Stimulated activated CD8-positive, alpha-beta memory T cell treated with anti-CD3 and anti-CD28 coated beads, Interleukin-15, amount 100 ng/mL, for 24 hours (primary cell): ENCODE data around the gene CNKSR2.
A peak's percentile ranks its signal among the peaks of the same experiment; 100 is the strongest.

Experiments
- DNase-seq: peaks from one replicate; pipeline ENCODE4 v3.0.0-alpha.2; 2020; ENCODE audit warnings: low read depth

Gene CNKSR2

GRCh38 chrX:21374163-21374993 is at the start of gene CNKSR2:
Gene CNKSR2, plus strand, starts transcription at chrX:21374418. Its CDS starts 480 bp downstream, at chrX:21374898.
- peak; percentile 41 for DNase-seq

- no peak for DNase-seq
Measured at GRCh38 chrX:21354725-21355124, 19.5 kb upstream of the CNKSR2 start.

- no peak for DNase-seq
Measured at GRCh38 chrX:21355831-21356230, 18.4 kb upstream of the CNKSR2 start.

- DNase-seq: no peak
Measured at GRCh38 chrX:21369613-21370012, 4.6 kb upstream of the CNKSR2 start.

- no peak for DNase-seq
Measured at GRCh38 chrX:21373001-21373400, 1.2 kb upstream of the CNKSR2 start.

- DNase-seq: peak; percentile 0
Measured at GRCh38 chrX:21373637-21374162, 518 bp upstream of the CNKSR2 start.

GRCh38 chrX:21374994-21375707 is 933 bp downstream of the CNKSR2 start:
- no peak for DNase-seq

GRCh38 chrX:21375708-21376009 is 1.4 kb downstream of the CNKSR2 start:
- no peak for DNase-seq

- no peak for DNase-seq
Measured at GRCh38 chrX:21376636-21377035, 2.4 kb downstream of the CNKSR2 start.

GRCh38 chrX:21379991-21380390 is 5.8 kb downstream of the CNKSR2 start:
- DNase-seq: no peak

- DNase-seq: no peak
Measured at GRCh38 chrX:21382715-21383114, 8.5 kb downstream of the CNKSR2 start.

- no peak for DNase-seq
Measured at GRCh38 chrX:21383546-21383945, 9.3 kb downstream of the CNKSR2 start.

- DNase-seq: no peak
Measured at GRCh38 chrX:21384178-21384577, 10.0 kb downstream of the CNKSR2 start.

- no peak for DNase-seq
Measured at GRCh38 chrX:21394792-21395191, 20.6 kb downstream of the CNKSR2 start.

GRCh38 chrX:21398426-21398825 is 24.2 kb downstream of the CNKSR2 start:
- DNase-seq: no peak

GRCh38 chrX:21400408-21401121 is 26.3 kb downstream of the CNKSR2 start:
- no peak for DNase-seq

GRCh38 chrX:21408307-21408706 is 34.1 kb downstream of the CNKSR2 start:
- DNase-seq: no peak

GRCh38 chrX:21408788-21409187 is 34.6 kb downstream of the CNKSR2 start:
- DNase-seq: no peak

GRCh38 chrX:21412029-21412428 is 37.8 kb downstream of the CNKSR2 start:
- DNase-seq: no peak

GRCh38 chrX:21412883-21413282 is 38.7 kb downstream of the CNKSR2 start:
- DNase-seq: no peak

GRCh38 chrX:21427086-21427485 is 52.9 kb downstream of the CNKSR2 start:
- DNase-seq: no peak

- no peak for DNase-seq
Measured at GRCh38 chrX:21437036-21437435, 62.8 kb downstream of the CNKSR2 start.

GRCh38 chrX:21438792-21439191 is 64.6 kb downstream of the CNKSR2 start:
- DNase-seq: no peak
